Uterus (tissue), 2 donors: ENCODE data around the gene VSIG10L2.

Experiments
- CTCF ChIP-seq, 4 experiments: fragments of 200-600 bp in 2 of 4; fragments of 450-650 bp in 2 of 4; sonication (generic) in 2 of 4; IDR thresholded peaks; one replicate each; pipeline ENCODE4 v1.5.1; 2016 to 2019; ENCODE audit warnings: antibody characterized with exemption in 4 of 4, mild to moderate bottlenecking in 2 of 4, moderate library complexity in 1 of 4
- POLR2A ChIP-seq, 2 donors: fragments of 450-650 bp; IDR thresholded peaks; one replicate each; pipeline ENCODE4 v1.6.1; 2016; ENCODE audit warnings: antibody characterized with exemption in 2 of 2, mild to moderate bottlenecking in 1 of 2, moderate library complexity in 1 of 2

DNA sequence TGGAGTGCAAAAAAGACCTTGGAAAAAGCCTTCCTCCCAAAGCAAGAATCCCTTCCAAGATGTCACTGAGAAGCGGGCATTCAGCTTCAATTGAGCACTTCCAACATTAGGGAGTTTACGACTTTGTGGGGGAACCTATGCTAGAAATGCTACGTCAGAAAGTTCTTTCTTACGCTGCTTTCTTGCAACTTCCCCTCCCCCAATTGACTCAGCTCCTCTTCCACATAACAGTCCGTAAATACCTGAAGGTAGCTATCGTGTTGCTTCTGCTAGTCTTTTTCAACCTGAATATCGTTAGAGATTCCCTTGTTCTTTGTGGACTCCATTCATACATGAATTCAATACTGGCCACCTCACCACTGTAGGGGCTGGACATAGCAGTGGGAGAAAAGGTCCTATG, 47.0 kb downstream of the VSIG10L2 start:
- TF ChIP-seq CTCF (IDR thresholded peaks at IDR 0.05): no peak
- TF ChIP-seq POLR2A (IDR thresholded peaks at IDR 0.05): no peak
